OCI-LY3 (cell line): ENCODE results near the gene NHERF2.

Source experiments
- H2AFZ ChIP-seq: fragments of 200-600, 300-600 bp; shearing (Covaris generic); 2 replicates; pipeline ENCODE4 v1.6.0; 2014; ENCODE audit warnings: antibody characterized with exemption, low read depth, low read length
- H3K27ac ChIP-seq: fragments of 200-600, 300-600 bp; sonication (generic); 2 replicates; pipeline ENCODE4 v1.5.1; 2014; ENCODE audit warnings: mild to moderate bottlenecking, low read length, moderate library complexity, mixed read lengths
- H3K27me3 ChIP-seq: fragments of 200-600, 300-600 bp; sonication (generic); 2 replicates; pipeline ENCODE4 v1.6.1; 2014; ENCODE audit warnings: low read depth, low read length, mixed read lengths
- H3K36me3 ChIP-seq: fragments of 200-600, 300-600 bp; sonication (generic); replicated peaks from 2 replicates; pipeline ENCODE3; 2014; ENCODE audit warnings: low read depth, low read length, mixed read lengths
- H3K4me1 ChIP-seq: fragments of 300-600, 200-600 bp; sonication (generic); 2 replicates; pipeline ENCODE4 v1.6.1; 2014; ENCODE audit warnings: low read length, mixed read lengths
- H3K4me2 ChIP-seq: fragments of 200-600, 300-600 bp; sonication (generic); 2 replicates; pipeline ENCODE4 v1.6.1; 2014; ENCODE audit warnings: low read length, mixed read lengths
- H3K4me3 ChIP-seq: fragments of 300-600, 200-600 bp; sonication (generic); 2 replicates; pipeline ENCODE4 v1.5.1; 2014; ENCODE audit warnings: antibody characterized with exemption, mild to moderate bottlenecking, low read length, moderate library complexity
- H3K79me2 ChIP-seq: fragments of 300-600, 200-600 bp; shearing (Covaris generic); 2 replicates; pipeline ENCODE4 v1.6.1; 2014; ENCODE audit warnings: mild to moderate bottlenecking, low read length, mixed read lengths
- H3K9ac ChIP-seq: fragments of 300-600, 200-600 bp; shearing (Covaris generic); 2 replicates; pipeline ENCODE4 v1.6.0; 2014; ENCODE audit warnings: mild to moderate bottlenecking, low read length, moderate library complexity
- H3K9me3 ChIP-seq: fragments of 200-600, 300-600 bp; shearing (Covaris generic); 2 replicates; pipeline ENCODE4 v1.6.1; 2014; ENCODE audit warnings: low read length, mixed read lengths; ENCODE audit not compliant: insufficient read depth
- H4K20me1 ChIP-seq: fragments of 200-600, 300-600 bp; sonication (generic); 2 replicates; pipeline ENCODE4 v1.6.1; 2016; ENCODE audit warnings: low read length, mixed read lengths; ENCODE audit not compliant: insufficient read depth
- CTCF ChIP-seq: fragments of 200-600, 300-600 bp; sonication (generic); IDR thresholded peaks from 2 replicates; pipeline ENCODE4 v1.5.1; 2014; ENCODE audit warnings: antibody characterized with exemption, low read length, low read depth
- EZH2phosphoT487 ChIP-seq: fragments of 200-600 bp; shearing (Covaris generic); IDR thresholded peaks from 2 replicates; pipeline ENCODE4 v1.6.1; 2018; ENCODE audit warnings: antibody characterized with exemption, mixed run types, low read depth

The NHERF2 gene

DNA sequence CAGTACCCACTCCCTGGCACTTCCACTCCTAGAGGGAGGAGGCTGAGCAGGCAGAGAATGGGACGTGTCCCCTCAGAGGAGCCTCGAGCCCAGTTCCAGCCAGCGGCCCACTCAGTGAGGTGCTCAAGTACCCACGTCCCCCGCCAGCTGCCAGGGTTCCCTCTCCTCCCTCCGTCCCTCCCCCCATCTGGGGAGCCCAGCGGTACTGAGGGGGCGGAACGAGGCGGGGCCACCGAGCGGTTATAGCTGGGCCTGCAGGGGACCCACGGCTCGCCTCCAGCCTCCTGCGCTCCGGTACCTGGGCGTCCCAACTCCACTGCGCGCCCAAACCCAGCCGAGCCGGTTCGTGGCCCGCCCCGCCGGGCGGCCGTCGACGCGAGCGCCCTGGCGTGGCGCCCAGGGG, 7.2 kb upstream of the NHERF2 start, which contains the start of gene NPW:
NPW (plus strand) TSS at position 268 of the 403 bp plus-strand sequence.
- H4K20me1 ChIP-seq, result no peaks in the 10 kb centered on the region
- H3K27ac ChIP-seq, result no peak within 1 kb of the TSS
- no peaks in the 10 kb centered on the region for H3K79me2 ChIP-seq
- H3K9ac ChIP-seq, result no peak within 1 kb of the TSS
- no peak for TF ChIP-seq EZH2phosphoT487
- peaks cover 10% of the 10 kb centered on the region; the same call in 1 of the 2 replicates for H3K4me1 ChIP-seq
- no peaks in the 10 kb centered on the region for H3K27me3 ChIP-seq
- no peak within 1 kb of the TSS for H3K4me2 ChIP-seq
- no peak within 1 kb of the TSS for H2AFZ ChIP-seq
- H3K9me3 ChIP-seq, result no peaks in the 10 kb centered on the region
- H3K4me3 ChIP-seq, result no peak within 1 kb of the TSS
- no peaks in the 10 kb centered on the region for H3K36me3 ChIP-seq

DNA sequence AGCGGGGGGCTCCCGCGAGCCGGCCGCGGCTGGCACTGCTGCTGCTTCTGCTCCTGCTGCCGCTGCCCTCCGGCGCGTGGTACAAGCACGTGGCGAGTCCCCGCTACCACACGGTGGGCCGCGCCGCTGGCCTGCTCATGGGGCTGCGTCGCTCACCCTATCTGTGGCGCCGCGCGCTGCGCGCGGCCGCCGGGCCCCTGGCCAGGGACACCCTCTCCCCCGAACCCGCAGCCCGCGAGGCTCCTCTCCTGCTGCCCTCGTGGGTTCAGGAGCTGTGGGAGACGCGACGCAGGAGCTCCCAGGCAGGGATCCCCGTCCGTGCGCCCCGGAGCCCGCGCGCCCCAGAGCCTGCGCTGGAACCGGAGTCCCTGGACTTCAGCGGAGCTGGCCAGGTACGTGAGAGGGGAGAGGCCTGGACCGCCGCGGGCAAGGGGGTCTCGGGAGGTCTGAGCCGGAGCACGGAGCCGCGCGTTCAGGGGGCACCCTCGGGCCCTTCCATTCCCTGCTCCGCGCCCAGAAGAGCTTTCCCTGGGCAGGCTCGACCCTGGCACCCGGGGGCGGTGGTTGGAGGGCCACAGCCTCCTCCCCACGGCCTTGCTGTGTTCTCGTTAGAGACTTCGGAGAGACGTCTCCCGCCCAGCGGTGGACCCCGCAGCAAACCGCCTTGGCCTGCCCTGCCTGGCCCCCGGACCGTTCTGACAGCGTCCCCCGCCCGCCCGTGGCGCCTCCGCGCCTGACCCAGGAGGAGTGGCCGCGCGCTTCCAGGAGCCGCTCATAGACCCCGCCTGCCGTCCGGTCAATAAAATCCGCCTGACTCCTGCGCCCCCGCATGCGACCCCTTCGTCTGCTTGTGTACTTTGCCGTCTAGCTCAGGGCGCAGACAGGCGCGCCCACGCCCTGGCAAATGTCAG, 6.5 kb upstream of the NHERF2 start:
- Histone ChIP-seq H2AFZ (no peak overlapping the region), H3K27ac (no peak overlapping the region), H3K4me2 (no peak overlapping the region), H3K27me3 (no peaks in the 10 kb centered on the region), H3K36me3 (no peaks in the 10 kb centered on the region), H3K9ac (no peak overlapping the region), H3K4me3 (no peak overlapping the region), H3K9me3 (no peaks in the 10 kb centered on the region), H3K4me1 (peaks cover 10% of the 10 kb centered on the region; the same call in 1 of the 2 replicates), H3K79me2 (no peaks in the 10 kb centered on the region), H4K20me1 (no peaks in the 10 kb centered on the region)
- TF ChIP-seq CTCF, result no peak
- no peak for TF ChIP-seq EZH2phosphoT487

DNA sequence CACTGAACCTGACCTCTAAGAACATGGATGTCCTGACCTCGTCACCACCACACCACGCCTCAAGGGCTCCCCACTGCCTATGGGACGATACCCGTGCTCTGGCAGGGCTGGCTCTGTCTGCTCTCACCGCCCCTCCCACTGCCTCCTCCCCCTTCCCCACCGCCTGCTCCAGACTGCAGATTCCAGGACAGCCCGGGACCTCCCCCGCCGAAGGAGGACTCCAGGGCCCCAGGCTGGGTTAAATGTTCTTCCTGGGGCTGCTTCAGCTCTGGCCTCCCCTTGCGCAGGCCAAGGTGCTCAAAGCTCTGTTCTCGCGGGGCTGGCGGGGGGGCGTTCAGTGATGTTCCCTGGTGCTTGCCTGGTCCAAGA, 4.0 kb upstream of the NHERF2 start:
- peaks cover 16% of the 10 kb centered on the region for H3K27me3 ChIP-seq
- H3K4me1 ChIP-seq, result peaks cover 10% of the 10 kb centered on the region; the same call in 1 of the 2 replicates
- peak overlapping the region; percentile 87 for H2AFZ ChIP-seq
- TF ChIP-seq EZH2phosphoT487, result no peak
- TF ChIP-seq CTCF, result no peak
- no peaks in the 10 kb centered on the region for H4K20me1 ChIP-seq
- H3K9me3 ChIP-seq, result no peaks in the 10 kb centered on the region
- H3K9ac ChIP-seq, result peak overlapping the region; percentile 62
- H3K27ac ChIP-seq, result no peak overlapping the region
- H3K4me3 ChIP-seq, result peak overlapping the region; percentile 82
- H3K79me2 ChIP-seq, result no peaks in the 10 kb centered on the region
- peak overlapping the region; percentile 93 for H3K4me2 ChIP-seq
- no peaks in the 10 kb centered on the region for H3K36me3 ChIP-seq

GRCh38 chr16:2023092-2024031, 3.3 kb upstream of the NHERF2 start:
- no peaks in the 10 kb centered on the region for H3K9me3 ChIP-seq
- H3K27me3 ChIP-seq, result peaks cover 23% of the 10 kb centered on the region
- H3K4me2 ChIP-seq, result peak overlapping the region; percentile 93
- peak overlapping the region; percentile 82 for H3K4me3 ChIP-seq
- no peaks in the 10 kb centered on the region for H3K79me2 ChIP-seq
- no peak overlapping the region for H3K27ac ChIP-seq
- no peaks in the 10 kb centered on the region for H4K20me1 ChIP-seq
- no peak for TF ChIP-seq EZH2phosphoT487
- peak; percentile 88 for TF ChIP-seq CTCF
- H2AFZ ChIP-seq, result peak overlapping the region; percentile 88
- peaks cover 10% of the 10 kb centered on the region; the same call in 1 of the 2 replicates for H3K4me1 ChIP-seq
- H3K9ac ChIP-seq, result peak overlapping the region; percentile 62
- H3K36me3 ChIP-seq, result no peaks in the 10 kb centered on the region
